ENCODE measurements around the gene SLC1A1.

SLC1A1 gene

GRCh38 chr9:4622016-4622415, 131.7 kb downstream of the SLC1A1 start:
- no peak for DNase-seq

GRCh38 chr9:4630836-4631235, 140.6 kb downstream of the SLC1A1 start:
- no peak for DNase-seq
